ENCODE measurements around the gene SELPLG.

GRCh38 chr12:108633081-108633533 lies 587 bp downstream of the SELPLG start:
- no peak for TF ChIP-seq CTCF (IDR thresholded peaks at IDR 0.05; ENCODE audit: insufficient read depth, low read depth, low read length)
- TF ChIP-seq EZH2 (IDR thresholded peaks at IDR 0.05; ENCODE audit: insufficient read depth, low read length): no peak

Data from astrocyte (in vitro differentiated cells and primary cell).